Common myeloid progenitor, CD34-positive (primary cell): ENCODE data around the gene CEP85L.

Source experiments
- CTCF ChIA-PET: fragments of 350-600 bp; sonication (Branson Sonifier 250); formaldehyde crosslinking; loops from one replicate; lab custom pipeline; 2021; ENCODE audit warnings: antibody characterized with exemption; lab: Charles Lee
- POLR2A ChIA-PET: fragments of 350-600 bp; sonication (Branson Sonifier 250); formaldehyde crosslinking; loops from one replicate; lab custom pipeline; 2021; ENCODE audit warnings: antibody characterized with exemption; lab: Charles Lee
- DNase-seq, 3 donors: peaks; one replicate each; pipeline versions ENCODE4 v3.0.0 to v3.0.0-alpha.2; 2013
- H3K27ac ChIP-seq, 2 experiments: 1 replicate in 1 of 2; 2 replicates in 1 of 2; pipeline ENCODE4 v1.7.0; 2013; ENCODE audit warnings: inconsistent platforms in 2 of 2, low read length in 2 of 2, mild to moderate bottlenecking in 2 of 2, low read depth in 1 of 2, moderate library complexity in 1 of 2; ENCODE audit not compliant: severe bottlenecking in 2 of 2, insufficient read depth in 1 of 2, poor library complexity in 1 of 2
- H3K27me3 ChIP-seq, 5 experiments: replicated peaks in 2 of 5; 1 replicate in 3 of 5; 2 replicates in 2 of 5; pipeline versions ENCODE4 v1.6.1 to v1.7.0; 2013; ENCODE audit warnings: low read length in 4 of 5, mild to moderate bottlenecking in 2 of 5, moderate library complexity in 2 of 5, inconsistent platforms in 1 of 5; ENCODE audit not compliant: insufficient read depth in 5 of 5, control insufficient read depth in 4 of 5
- H3K36me3 ChIP-seq, 4 experiments: 1 replicate in 2 of 4; 2 replicates in 2 of 4; pipeline versions ENCODE4 v1.6.1 to v1.7.0; 2013; ENCODE audit warnings: low read length in 3 of 4, control low read depth in 1 of 4, mild to moderate bottlenecking in 1 of 4; ENCODE audit not compliant: control insufficient read depth in 4 of 4, insufficient read depth in 4 of 4
- H3K4me1 ChIP-seq, 4 experiments: 1 replicate in 3 of 4; 2 replicates in 1 of 4; pipeline versions ENCODE4 v1.6.1 to v1.7.1; 2013; ENCODE audit warnings: low read length in 3 of 4, mild to moderate bottlenecking in 3 of 4, control low read depth in 1 of 4, inconsistent platforms in 1 of 4, moderate library complexity in 1 of 4; ENCODE audit not compliant: control insufficient read depth in 4 of 4, insufficient read depth in 4 of 4; ENCODE audit errors: control extremely low read depth in 1 of 4
- H3K4me3 ChIP-seq, 7 experiments: 1 replicate in 4 of 7; 2 replicates in 3 of 7; pipeline versions ENCODE4 v1.5.1 to v1.7.0; 2013; ENCODE audit warnings: mild to moderate bottlenecking in 7 of 7, low read length in 6 of 7, moderate library complexity in 6 of 7, inconsistent platforms in 2 of 7, low read depth in 2 of 7, control low read depth in 1 of 7; ENCODE audit not compliant: insufficient read depth in 4 of 7, control insufficient read depth in 1 of 7; ENCODE audit errors: extremely low read depth in 1 of 7
- H3K9me3 ChIP-seq, 5 experiments: 1 replicate in 4 of 5; 2 replicates in 1 of 5; pipeline versions ENCODE4 v1.6.1 to v1.7.1; 2013; ENCODE audit warnings: low read length in 4 of 5, mild to moderate bottlenecking in 2 of 5, inconsistent platforms in 1 of 5, low read depth in 1 of 5, moderate library complexity in 1 of 5; ENCODE audit not compliant: control insufficient read depth in 4 of 5, insufficient read depth in 2 of 5; ENCODE audit errors: control extremely low read depth in 1 of 5
- WGBS: methylation state at CpG from one replicate; pipeline ENCODE4 v1.1.5; 2013; ENCODE audit not compliant: insufficient coverage; 5-methylcytosine and 5-hydroxymethylcytosine counted together

The CEP85L gene

DNA sequence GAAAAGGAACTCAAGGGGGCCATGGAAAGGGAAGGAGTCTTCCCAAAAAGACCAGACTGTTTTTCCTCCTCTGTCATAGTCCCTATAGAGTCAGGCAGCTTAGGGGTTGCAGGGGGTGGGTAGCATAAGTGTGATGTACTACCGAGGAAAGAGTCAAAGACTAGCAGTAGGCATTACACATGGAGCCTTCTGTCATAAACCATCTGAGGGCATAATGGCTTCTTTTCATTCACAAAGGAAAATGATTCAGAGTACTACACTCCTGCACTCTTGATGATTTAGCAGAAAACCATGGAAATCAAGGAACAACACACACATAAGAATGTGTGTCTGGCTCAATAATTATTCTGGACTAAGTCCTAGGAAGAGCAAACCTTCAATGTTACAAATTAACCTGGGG lies 88.4 kb downstream of the CEP85L start:
- ChIA-PET POLR2A (no interaction called here), CTCF (interaction anchor here (1.1 to 1.6 kb wide), 3 partner anchors 9 to 18 kb away, joined by 3 read pairs; no protein-coding TSS in a partner anchor)
- no CpG with 5 or more reads among the region's 1 CpG for WGBS
- H3K27me3 ChIP-seq, result no peaks in the 10 kb centered on the region
- H3K4me3 ChIP-seq, result no peak overlapping the region
- DNase-seq, result no peak
- H3K4me1 ChIP-seq, result peaks cover 4 to 16% (median 9%) of the 10 kb centered on the region in 4 experiments
- no peak overlapping the region for H3K27ac ChIP-seq
- peaks cover 0 to 7% (median 0%) of the 10 kb centered on the region in 4 experiments for H3K36me3 ChIP-seq
- no peaks in the 10 kb centered on the region for H3K9me3 ChIP-seq

DNA sequence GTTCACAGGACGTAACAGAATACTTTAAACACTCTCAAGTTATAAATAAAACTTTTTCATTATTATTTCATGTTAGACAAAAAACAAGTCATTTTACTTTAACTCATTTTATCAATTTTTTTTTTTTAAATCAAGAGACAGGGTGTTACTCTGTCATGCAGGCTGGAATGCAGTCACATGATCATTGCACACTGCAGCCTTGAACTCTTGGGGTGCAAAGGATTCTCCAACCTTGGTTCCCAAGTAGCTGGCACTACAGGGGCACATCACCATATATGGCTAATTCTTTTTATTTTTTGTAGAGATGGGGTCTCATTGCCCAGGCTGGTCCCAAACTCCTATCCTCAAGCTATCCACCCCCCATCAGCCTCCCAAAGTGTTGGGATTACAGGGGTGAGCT lies 89.1 kb downstream of the CEP85L start:
- peaks cover 0 to 7% (median 0%) of the 10 kb centered on the region in 4 experiments for H3K36me3 ChIP-seq
- CTCF ChIA-PET, result no interaction called here
- no peak for DNase-seq
- H3K9me3 ChIP-seq, result no peaks in the 10 kb centered on the region
- H3K27me3 ChIP-seq, result no peaks in the 10 kb centered on the region
- POLR2A ChIA-PET, result no interaction called here
- H3K4me1 ChIP-seq, result peaks cover 4 to 20% (median 9%) of the 10 kb centered on the region in 4 experiments
- no peak overlapping the region for H3K4me3 ChIP-seq
- no CpG with 5 or more reads among the region's 1 CpG for WGBS
- no peak overlapping the region for H3K27ac ChIP-seq

DNA sequence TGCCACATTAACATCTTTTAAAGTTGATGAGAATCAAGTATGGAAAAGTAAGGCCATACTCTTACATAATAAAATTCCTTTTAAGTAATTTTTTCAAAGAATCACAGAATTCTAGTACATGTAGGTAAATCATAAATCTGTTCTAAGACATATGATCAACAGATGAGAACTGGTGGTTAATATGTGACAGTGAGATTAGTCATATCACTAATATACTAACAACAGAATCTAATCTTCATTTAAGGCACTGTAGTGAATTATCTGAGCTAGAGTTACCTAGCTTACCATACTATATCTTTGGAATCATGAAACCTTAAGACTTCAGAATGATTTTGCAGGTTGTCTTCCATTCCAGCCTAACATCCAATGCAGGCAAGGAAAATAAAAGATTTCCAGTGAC lies 91.7 kb downstream of the CEP85L start:
- ChIA-PET CTCF (interaction anchor here (1.5 kb wide), 1 partner anchor 20 kb away, joined by 3 read pairs; no protein-coding TSS in a partner anchor), POLR2A (no interaction called here)
- no peak for DNase-seq
- H3K36me3 ChIP-seq, result peaks cover 0 to under 1% (median 0%) of the 10 kb centered on the region in 4 experiments
- peaks cover 4 to 20% (median 9%) of the 10 kb centered on the region in 4 experiments for H3K4me1 ChIP-seq
- H3K4me3 ChIP-seq, result no peak overlapping the region
- no peak overlapping the region for H3K27ac ChIP-seq
- no peaks in the 10 kb centered on the region for H3K27me3 ChIP-seq
- no peaks in the 10 kb centered on the region for H3K9me3 ChIP-seq

DNA sequence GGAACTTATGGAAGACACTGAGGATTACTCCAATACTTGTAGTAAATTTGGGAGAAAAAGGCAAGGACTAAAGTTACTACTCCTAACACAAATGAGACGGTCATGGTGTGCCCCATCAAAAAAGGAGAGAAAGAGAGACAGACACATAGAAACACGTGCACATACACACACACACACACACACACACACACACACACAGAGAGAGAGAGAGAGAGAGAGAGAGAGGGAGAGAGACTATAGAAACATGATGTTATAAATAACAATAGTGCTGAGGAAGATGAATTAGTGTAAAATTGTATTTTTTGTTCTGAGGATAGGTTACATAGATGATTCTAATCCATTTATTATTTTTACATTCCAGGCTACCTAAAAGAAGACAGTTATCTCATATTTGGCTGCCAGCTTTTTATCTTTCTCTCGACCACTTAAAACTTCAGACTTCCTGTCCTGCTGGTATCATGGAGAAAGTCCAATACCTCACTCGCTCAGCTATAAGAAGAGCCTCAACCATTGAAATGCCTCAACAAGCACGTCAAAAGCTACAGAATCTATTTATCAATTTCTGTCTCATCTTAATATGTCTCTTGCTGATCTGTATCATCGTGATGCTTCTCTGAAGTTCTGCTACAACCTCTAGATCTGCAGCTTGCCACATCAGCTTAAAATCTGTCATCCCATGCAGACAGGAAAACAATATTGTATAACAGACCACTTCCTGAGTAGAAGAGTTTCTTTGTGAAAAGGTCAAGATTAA lies 92.8 kb downstream of the CEP85L start:
- Histone ChIP-seq H3K27ac (peak overlapping the region in 1 of 2 experiments; percentile 14), H3K9me3 (no peaks in the 10 kb centered on the region), H3K36me3 (peaks cover 0 to 2% (median 0%) of the 10 kb centered on the region in 4 experiments), H3K27me3 (no peaks in the 10 kb centered on the region), H3K4me3 (peak overlapping the region in 4 of 7 experiments; percentile 37 to 55 (median 42)), H3K4me1 (peaks cover 4 to 20% (median 9%) of the 10 kb centered on the region in 4 experiments)
- ChIA-PET CTCF (interaction anchor here (1.5 kb wide), 1 partner anchor 21 kb away, joined by 3 read pairs; no protein-coding TSS in a partner anchor), POLR2A (no interaction called here)
- WGBS, result 0% methylated on average over 3 of the region's 6 CpGs
- peak; percentile 8 to 82 (median 63) for DNase-seq

DNA sequence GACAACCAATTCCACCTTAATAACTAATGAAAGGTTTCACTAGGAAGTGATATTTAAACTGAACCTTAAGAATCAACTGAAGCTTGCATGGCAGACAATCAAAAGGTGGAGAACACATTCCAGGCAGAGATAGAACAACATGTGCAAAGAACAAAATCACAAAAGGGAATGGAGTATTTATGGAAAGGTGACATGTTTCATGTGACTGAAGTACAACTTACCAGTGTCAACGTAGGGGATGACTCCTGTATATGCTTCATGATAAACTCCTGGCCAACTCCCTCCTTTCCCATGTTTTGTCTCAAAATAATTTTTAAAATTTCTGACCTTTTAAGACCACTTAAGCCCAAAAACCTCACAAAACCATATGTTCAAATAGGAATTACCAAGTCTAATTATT lies 96.7 kb downstream of the CEP85L start:
- Histone ChIP-seq H3K27ac (no peak overlapping the region), H3K27me3 (no peaks in the 10 kb centered on the region), H3K4me3 (no peak overlapping the region), H3K4me1 (peaks cover 4 to 23% (median 9%) of the 10 kb centered on the region in 4 experiments), H3K9me3 (no peaks in the 10 kb centered on the region), H3K36me3 (peaks cover 0 to 2% (median 0%) of the 10 kb centered on the region in 4 experiments)
- ChIA-PET POLR2A (no interaction called here), CTCF (interaction anchor here (1.0 to 1.5 kb wide), 4 partner anchors 9 to 272 kb away, joined by 3 to 5 read pairs (median 3); no protein-coding TSS in a partner anchor)
- DNase-seq, result no peak
- no CpG with 5 or more reads among the region's 1 CpG for WGBS

DNA sequence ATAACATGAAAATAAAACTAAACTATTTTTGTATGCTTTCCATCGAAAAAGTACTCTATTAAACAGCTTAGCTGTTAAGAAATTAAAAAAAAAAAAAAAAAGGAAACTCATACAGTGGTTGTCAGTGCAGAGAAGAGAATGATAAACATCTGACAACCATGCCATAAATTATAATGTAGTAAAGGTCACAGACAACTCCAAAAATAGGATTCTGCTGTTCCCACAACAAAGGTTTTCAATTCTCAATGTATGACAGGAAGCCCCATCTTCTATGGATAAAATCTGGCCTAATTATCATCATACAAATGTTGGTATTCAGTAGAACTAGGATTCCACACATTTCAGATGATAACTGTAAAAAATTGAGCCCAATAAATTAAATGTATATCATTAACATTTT lies 98.3 kb downstream of the CEP85L start:
- H3K4me1 ChIP-seq, result peaks cover 0 to 8% (median 0%) of the 10 kb centered on the region in 4 experiments
- H3K9me3 ChIP-seq, result no peaks in the 10 kb centered on the region
- no peak for DNase-seq
- ChIA-PET CTCF (interaction anchor here (0.7 to 1.5 kb wide), 7 partner anchors 10 to 631 kb away, joined by 3 to 5 read pairs (median 3); no protein-coding TSS in a partner anchor), POLR2A (no interaction called here)
- no CpG with 5 or more reads among the region's 1 CpG for WGBS
- peaks cover 0 to 2% (median 0%) of the 10 kb centered on the region in 4 experiments for H3K36me3 ChIP-seq
- no peaks in the 10 kb centered on the region for H3K27me3 ChIP-seq
- H3K27ac ChIP-seq, result no peak overlapping the region
- H3K4me3 ChIP-seq, result no peak overlapping the region
